IPS-15b (cell line): Measurements from ENCODE around the gene WNT9B.

Experiments
- H3K27me3 ChIP-seq: one replicate; pipeline ENCODE4 v1.6.1; 2013; ENCODE audit warnings: low read length; ENCODE audit not compliant: control insufficient read depth, insufficient read depth
- H3K36me3 ChIP-seq: one replicate; pipeline ENCODE4 v1.6.1; 2013; ENCODE audit warnings: low read length; ENCODE audit not compliant: control insufficient read depth, insufficient read depth
- H3K4me1 ChIP-seq: one replicate; pipeline ENCODE4 v1.6.1; 2013; ENCODE audit warnings: mild to moderate bottlenecking, low read length; ENCODE audit not compliant: control insufficient read depth, insufficient read depth
- H3K4me3 ChIP-seq: one replicate; pipeline ENCODE4 v1.5.1; 2013; ENCODE audit warnings: low read depth, low read length
- H3K9ac ChIP-seq: one replicate; pipeline ENCODE4 v1.6.1; 2013; ENCODE audit warnings: low read depth, mild to moderate bottlenecking, low read length
- H3K9me3 ChIP-seq: one replicate; pipeline ENCODE4 v1.6.1; 2013; ENCODE audit warnings: mild to moderate bottlenecking, low read length; ENCODE audit not compliant: control insufficient read depth, insufficient read depth

WNT9B gene

DNA sequence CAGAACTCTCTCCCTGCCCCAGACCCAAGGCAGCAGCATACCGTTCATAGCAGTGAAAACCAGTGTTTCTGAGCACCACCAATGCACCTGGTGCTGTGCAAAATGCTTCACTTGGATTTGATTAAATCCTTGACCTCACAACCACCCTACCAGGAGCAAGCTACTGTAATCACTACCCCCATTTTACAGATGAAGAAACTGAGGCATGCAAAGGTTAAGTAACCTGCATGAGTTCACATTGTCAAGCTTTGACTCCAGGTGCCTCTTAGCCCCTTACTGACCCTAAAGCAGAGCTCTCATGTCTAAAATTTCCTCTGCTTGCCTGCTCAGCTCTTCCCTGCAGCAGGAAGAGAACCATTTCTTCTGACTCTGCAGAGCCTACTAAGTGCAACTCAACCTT is 37.3 kb downstream of the WNT9B start:
- Histone ChIP-seq H3K9me3 (no peaks in the 10 kb centered on the region), H3K9ac (no peak overlapping the region), H3K4me3 (no peak overlapping the region), H3K4me1 (peaks cover 4% of the 10 kb centered on the region), H3K36me3 (no peaks in the 10 kb centered on the region), H3K27me3 (no peaks in the 10 kb centered on the region)

GRCh38 chr17:46889519-46889918 is 38.1 kb downstream of the WNT9B start:
- Histone ChIP-seq H3K9me3 (no peaks in the 10 kb centered on the region), H3K4me3 (no peak overlapping the region), H3K4me1 (peaks cover 4% of the 10 kb centered on the region), H3K9ac (no peak overlapping the region), H3K36me3 (no peaks in the 10 kb centered on the region), H3K27me3 (no peaks in the 10 kb centered on the region)

DNA sequence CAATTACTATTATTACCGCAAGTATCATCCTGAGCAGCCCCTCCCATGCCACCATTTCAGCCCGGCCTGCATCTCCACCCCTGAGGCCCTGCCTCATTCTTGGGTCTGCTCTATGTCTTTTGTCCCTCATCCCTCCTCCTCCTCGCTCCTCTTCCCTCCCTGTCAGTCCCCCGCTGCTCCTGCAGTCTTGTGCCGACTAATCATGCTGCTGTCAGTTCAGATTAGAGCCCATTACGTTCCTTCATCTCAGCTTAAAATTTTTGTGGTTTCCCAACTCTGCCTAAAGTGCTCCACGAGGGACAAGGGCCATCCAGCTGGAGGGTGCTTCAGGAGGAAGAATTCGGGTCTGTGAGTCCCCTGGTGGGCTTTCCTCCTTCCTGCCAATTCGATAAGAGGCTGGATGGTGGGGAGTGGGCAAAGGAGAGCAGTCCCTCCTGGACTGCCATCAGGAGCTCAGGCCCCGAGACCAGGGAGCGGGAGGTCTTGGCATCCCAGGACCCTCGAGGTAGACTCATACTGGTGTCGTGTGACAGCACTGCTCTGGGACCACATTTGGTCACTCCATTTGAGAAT is 38.7 kb downstream of the WNT9B start:
- no peak overlapping the region for H3K4me3 ChIP-seq
- H3K27me3 ChIP-seq = no peaks in the 10 kb centered on the region
- H3K9me3 ChIP-seq = no peaks in the 10 kb centered on the region
- H3K9ac ChIP-seq = no peak overlapping the region
- H3K36me3 ChIP-seq = no peaks in the 10 kb centered on the region
- H3K4me1 ChIP-seq = peaks cover 4% of the 10 kb centered on the region

GRCh38 chr17:46890638-46891037 is 39.3 kb downstream of the WNT9B start:
- no peaks in the 10 kb centered on the region for H3K36me3 ChIP-seq
- H3K9ac ChIP-seq = no peak overlapping the region
- H3K27me3 ChIP-seq = no peaks in the 10 kb centered on the region
- H3K9me3 ChIP-seq = no peaks in the 10 kb centered on the region
- no peak overlapping the region for H3K4me3 ChIP-seq
- H3K4me1 ChIP-seq = peaks cover 4% of the 10 kb centered on the region

DNA sequence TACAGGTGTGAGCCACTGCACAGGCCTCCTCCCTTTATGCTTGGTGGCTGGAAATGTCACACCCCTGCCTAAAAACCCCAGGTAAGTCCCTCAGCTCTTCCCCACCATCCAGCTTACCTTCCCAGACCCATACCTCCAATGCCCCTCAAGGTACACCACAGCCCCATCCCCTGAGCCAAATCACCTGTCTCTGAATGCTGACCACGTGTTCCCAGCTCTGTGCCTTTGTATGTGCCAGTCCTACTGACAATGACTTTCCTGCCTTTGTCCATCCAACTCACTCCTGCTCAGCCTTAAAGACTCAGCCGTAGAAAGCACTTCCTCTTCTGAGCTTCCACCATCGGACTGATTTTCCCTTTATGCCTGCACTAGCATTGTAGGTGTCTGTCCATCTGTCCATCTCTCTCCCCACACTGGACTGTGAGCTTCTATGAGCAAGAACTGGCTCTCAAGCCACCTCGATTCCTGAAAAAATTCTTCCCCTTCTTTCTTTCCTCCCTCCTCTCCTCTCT is 40.9 kb downstream of the WNT9B start:
- no peak overlapping the region for H3K4me3 ChIP-seq
- H3K9ac ChIP-seq = no peak overlapping the region
- no peaks in the 10 kb centered on the region for H3K9me3 ChIP-seq
- no peaks in the 10 kb centered on the region for H3K36me3 ChIP-seq
- H3K4me1 ChIP-seq = peaks cover 4% of the 10 kb centered on the region
- H3K27me3 ChIP-seq = no peaks in the 10 kb centered on the region

- Histone ChIP-seq H3K4me3 (no peak overlapping the region), H3K9me3 (no peaks in the 10 kb centered on the region), H3K27me3 (no peaks in the 10 kb centered on the region), H3K4me1 (peaks cover 4% of the 10 kb centered on the region), H3K9ac (no peak overlapping the region), H3K36me3 (no peaks in the 10 kb centered on the region)
Measured at GRCh38 chr17:46894024-46894423, 42.6 kb downstream of the WNT9B start.

DNA sequence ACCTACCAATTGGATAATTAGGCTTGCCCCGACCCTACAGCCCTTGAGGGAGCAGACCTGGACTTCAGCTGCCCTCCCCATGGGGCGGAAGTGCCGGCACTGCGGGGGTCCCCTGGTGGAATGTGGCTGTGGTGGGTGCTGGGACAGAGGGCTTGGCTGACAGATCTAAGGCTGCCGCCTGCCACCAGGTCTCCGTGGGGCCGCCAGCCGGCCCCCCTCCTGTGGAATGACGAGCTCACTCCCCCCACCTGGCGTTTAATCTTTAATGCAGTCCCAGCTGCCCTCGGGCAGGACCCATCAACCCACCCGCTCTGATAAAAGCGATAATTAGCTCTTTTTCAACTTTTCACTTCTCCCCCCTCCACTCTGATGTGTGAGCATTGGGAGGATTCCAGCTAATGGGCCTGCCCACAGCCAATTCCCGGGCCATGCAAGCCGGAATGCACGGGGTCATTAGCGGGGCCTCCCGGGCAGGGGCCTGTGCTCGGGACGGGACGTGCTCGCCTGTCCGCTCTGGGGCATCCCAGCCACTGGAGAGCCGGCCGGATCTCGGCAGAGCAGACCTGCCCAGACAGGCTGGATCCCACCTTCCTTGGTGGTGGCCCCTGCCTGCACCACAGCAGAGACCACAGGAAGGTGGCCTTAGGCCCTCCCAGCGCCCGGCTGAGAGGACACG is 43.2 kb downstream of the WNT9B start:
- Histone ChIP-seq H3K9me3 (no peaks in the 10 kb centered on the region), H3K4me3 (no peak overlapping the region), H3K4me1 (peaks cover 4% of the 10 kb centered on the region), H3K36me3 (no peaks in the 10 kb centered on the region), H3K27me3 (no peaks in the 10 kb centered on the region), H3K9ac (no peak overlapping the region)

GRCh38 chr17:46895171-46895570 is 43.8 kb downstream of the WNT9B start:
- no peaks in the 10 kb centered on the region for H3K36me3 ChIP-seq
- peaks cover under 1% of the 10 kb centered on the region for H3K4me1 ChIP-seq
- no peak overlapping the region for H3K9ac ChIP-seq
- no peak overlapping the region for H3K4me3 ChIP-seq
- no peaks in the 10 kb centered on the region for H3K9me3 ChIP-seq
- H3K27me3 ChIP-seq = no peaks in the 10 kb centered on the region

DNA sequence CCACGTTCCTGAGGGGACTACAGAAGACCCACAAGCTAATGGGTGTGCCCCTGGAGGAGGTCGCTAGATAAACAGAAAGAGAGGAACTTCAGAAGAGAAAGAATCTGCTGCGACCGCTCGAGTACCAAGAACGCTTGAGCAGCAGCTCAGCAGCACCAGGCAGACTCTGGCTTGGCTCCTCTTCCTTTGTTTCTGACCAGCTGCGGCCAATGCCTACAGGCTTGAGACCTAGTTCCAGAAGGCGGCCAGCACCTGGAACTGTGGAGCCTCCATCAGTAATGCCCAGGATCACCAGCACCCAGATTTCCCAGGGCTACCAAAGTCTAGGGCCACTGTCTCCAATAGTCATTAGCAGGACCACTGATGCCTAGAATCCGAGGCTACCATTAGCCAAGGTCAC is 45.6 kb downstream of the WNT9B start:
- Histone ChIP-seq H3K4me3 (no peak overlapping the region), H3K27me3 (no peaks in the 10 kb centered on the region), H3K9me3 (no peaks in the 10 kb centered on the region), H3K9ac (no peak overlapping the region), H3K4me1 (no peaks in the 10 kb centered on the region), H3K36me3 (no peaks in the 10 kb centered on the region)

GRCh38 chr17:46898364-46898763 is 47.0 kb downstream of the WNT9B start:
- no peaks in the 10 kb centered on the region for H3K36me3 ChIP-seq
- no peaks in the 10 kb centered on the region for H3K9me3 ChIP-seq
- H3K27me3 ChIP-seq = no peaks in the 10 kb centered on the region
- no peak overlapping the region for H3K4me3 ChIP-seq
- H3K9ac ChIP-seq = no peak overlapping the region
- H3K4me1 ChIP-seq = no peaks in the 10 kb centered on the region

DNA sequence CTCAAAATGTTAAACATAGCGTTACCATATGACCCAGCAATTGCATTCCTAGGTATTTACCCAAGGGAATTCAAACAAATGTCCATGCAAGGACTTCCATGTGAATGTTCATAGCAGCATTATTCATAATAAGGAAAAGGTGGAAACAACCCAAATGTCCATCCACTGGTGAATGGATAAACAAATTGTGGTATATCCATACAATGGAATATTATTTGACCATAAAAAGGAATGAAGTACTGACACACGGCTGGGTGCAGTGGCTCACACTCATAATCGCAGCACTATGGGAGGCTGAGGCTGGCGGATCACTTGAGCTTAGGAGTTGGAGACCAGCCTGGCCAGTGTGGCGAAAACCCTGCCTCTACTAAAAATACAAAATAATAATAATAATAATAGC is 47.5 kb downstream of the WNT9B start:
- H3K9ac ChIP-seq = no peak overlapping the region
- no peaks in the 10 kb centered on the region for H3K4me1 ChIP-seq
- H3K4me3 ChIP-seq = no peak overlapping the region
- no peaks in the 10 kb centered on the region for H3K27me3 ChIP-seq
- no peaks in the 10 kb centered on the region for H3K36me3 ChIP-seq
- H3K9me3 ChIP-seq = no peaks in the 10 kb centered on the region

GRCh38 chr17:46901291-46901690 is 49.9 kb downstream of the WNT9B start:
- no peaks in the 10 kb centered on the region for H3K27me3 ChIP-seq
- H3K9ac ChIP-seq = no peak overlapping the region
- no peak overlapping the region for H3K4me3 ChIP-seq
- H3K4me1 ChIP-seq = peaks cover 3% of the 10 kb centered on the region
- H3K9me3 ChIP-seq = no peaks in the 10 kb centered on the region
- no peaks in the 10 kb centered on the region for H3K36me3 ChIP-seq
